PC-9 (cell line): ENCODE data around the gene NAA20. TPM values are rescaled to one million over a fixed set of nuclear protein-coding genes. Genes with fewer than 3 reads are reported as not detected.

Experiments used
- BruUV-seq: library from RNA; stranded (reverse); fragments of 400-500 nt; replicated peaks from 2 replicates; lab custom pipeline; 2021; lab: Mats Ljungman, UMichigan
- CTCF ChIA-PET: fragments of 300-600 bp; sonication (Branson Sonifier 250); formaldehyde crosslinking; loops from one replicate; lab custom pipeline; 2022; ENCODE audit warnings: antibody characterized with exemption; lab: Charles Lee
- POLR2A ChIA-PET: fragments of 300-600 bp; sonication (Branson Sonifier 250); formaldehyde crosslinking; loops from one replicate; lab custom pipeline; 2022; ENCODE audit warnings: antibody characterized with exemption; ENCODE audit not compliant: unreplicated experiment; lab: Charles Lee
- DNase-seq, 2 experiments: peaks; one replicate each; pipeline versions ENCODE4 v3.0.0 to v3.0.0-alpha.2; 2015 to 2022; ENCODE audit warnings: mixed read lengths in 1 of 2
- H2AFZ ChIP-seq: fragments of 200-600 bp; sonication (generic); 2 replicates; pipeline ENCODE4 v1.8.1; 2017; ENCODE audit warnings: antibody characterized with exemption
- H3F3A ChIP-seq: fragments of 200-600 bp; sonication (generic); 2 replicates; pipeline ENCODE4 v1.8.1; 2017; ENCODE audit warnings: antibody characterized with exemption, mild to moderate bottlenecking, low read depth; ENCODE audit not compliant: insufficient read depth
- H3K27ac ChIP-seq: fragments of 200-600 bp; sonication (generic); 2 replicates; pipeline ENCODE4 v1.6.1; 2016; ENCODE audit warnings: mixed run types
- H3K27me3 ChIP-seq: fragments of 200-600 bp; sonication (generic); 2 replicates; pipeline ENCODE4 v1.6.1; 2016; ENCODE audit warnings: low read depth, mixed run types; ENCODE audit not compliant: insufficient read depth
- H3K36me3 ChIP-seq: fragments of 200-600 bp; sonication (generic); 2 replicates; pipeline ENCODE4 v1.6.1; 2016; ENCODE audit warnings: low read depth, mixed run types
- H3K4me1 ChIP-seq: fragments of 200-600 bp; sonication (generic); replicated peaks from 2 replicates; pipeline ENCODE4 v1.6.1; 2016; ENCODE audit warnings: mixed run types; ENCODE audit not compliant: insufficient read depth
- H3K4me2 ChIP-seq: fragments of 200-600 bp; sonication (generic); 2 replicates; pipeline ENCODE4 v1.6.1; 2017; ENCODE audit warnings: mixed run types
- H3K4me3 ChIP-seq: fragments of 200-600 bp; sonication (generic); 2 replicates; pipeline ENCODE4 v1.6.1; 2016; ENCODE audit warnings: mixed run types
- H3K79me2 ChIP-seq: fragments of 200-600 bp; sonication (generic); 2 replicates; pipeline ENCODE4 v1.6.1; 2017; ENCODE audit warnings: low read depth, mixed run types
- H3K9me2 ChIP-seq: fragments of 200-600 bp; sonication (generic); 2 replicates; pipeline ENCODE4 v1.8.1; 2017; ENCODE audit warnings: mild to moderate bottlenecking; ENCODE audit not compliant: insufficient read depth
- H3K9me3 ChIP-seq: fragments of 200-600 bp; sonication (generic); 2 replicates; pipeline ENCODE4 v1.8.1; 2016; ENCODE audit warnings: low read depth; ENCODE audit not compliant: insufficient read depth
- H4K20me1 ChIP-seq: fragments of 200-600 bp; sonication (generic); 2 replicates; pipeline ENCODE4 v1.8.1; 2017; ENCODE audit not compliant: insufficient read depth
- EZH2 ChIP-seq: fragments of 200-600 bp; sonication (generic); IDR thresholded peaks from 2 replicates; pipeline ENCODE4 v1.8.0; 2017; ENCODE audit warnings: antibody characterized with exemption, low read depth
- intact Hi-C: fragments of 100-400 bp; cut with micrococcal nuclease; formaldehyde crosslinking; loops from one replicate; pipeline ENCODE4 v1.10.0; 2022; ENCODE audit not compliant: unreplicated experiment
- total RNA-seq: library from RNA; stranded (reverse); gene quantifications from 2 replicates; pipeline ENCODE4 v1.2.3, GENCODE V29; 2021
- TF ChIP-seq, protein P1 (sequence below): fragments of 200-600 bp; sonication (generic); conservative IDR thresholded peaks from 2 replicates; pipeline ENCODE4 v1.6.1; 2017; ENCODE audit warnings: mixed run types, antibody characterized with exemption, mild to moderate bottlenecking, moderate library complexity

The NAA20 gene
- total RNA-seq, 1 experiment from 2014 or later: 167 TPM

DNA sequence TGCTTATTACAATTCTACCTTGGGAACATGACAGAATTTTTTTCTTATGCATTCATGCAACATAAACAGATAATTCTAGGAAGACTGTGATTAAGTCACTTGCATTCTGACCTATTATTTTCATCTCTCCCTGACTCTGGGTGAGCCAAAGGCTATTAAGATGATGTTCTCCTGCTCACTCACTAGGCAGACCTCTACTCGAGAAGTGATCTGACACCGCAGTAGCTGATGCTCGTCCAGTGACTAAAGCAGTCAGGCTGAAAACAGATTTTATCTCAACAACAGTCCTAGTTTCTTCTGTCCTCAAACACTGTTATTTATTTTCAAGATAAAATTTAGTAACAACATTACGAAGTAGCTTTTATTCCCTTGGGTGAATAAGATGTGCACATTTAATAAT, 17.3 kb downstream of the NAA20 start:
- no peaks in the 10 kb centered on the region for H3K9me3 ChIP-seq
- BruUV-seq: no TSS peak
- H3K9me2 ChIP-seq: no peaks in the 10 kb centered on the region
- CTCF ChIA-PET: no interaction called here
- TF ChIP-seq, protein P1, sequence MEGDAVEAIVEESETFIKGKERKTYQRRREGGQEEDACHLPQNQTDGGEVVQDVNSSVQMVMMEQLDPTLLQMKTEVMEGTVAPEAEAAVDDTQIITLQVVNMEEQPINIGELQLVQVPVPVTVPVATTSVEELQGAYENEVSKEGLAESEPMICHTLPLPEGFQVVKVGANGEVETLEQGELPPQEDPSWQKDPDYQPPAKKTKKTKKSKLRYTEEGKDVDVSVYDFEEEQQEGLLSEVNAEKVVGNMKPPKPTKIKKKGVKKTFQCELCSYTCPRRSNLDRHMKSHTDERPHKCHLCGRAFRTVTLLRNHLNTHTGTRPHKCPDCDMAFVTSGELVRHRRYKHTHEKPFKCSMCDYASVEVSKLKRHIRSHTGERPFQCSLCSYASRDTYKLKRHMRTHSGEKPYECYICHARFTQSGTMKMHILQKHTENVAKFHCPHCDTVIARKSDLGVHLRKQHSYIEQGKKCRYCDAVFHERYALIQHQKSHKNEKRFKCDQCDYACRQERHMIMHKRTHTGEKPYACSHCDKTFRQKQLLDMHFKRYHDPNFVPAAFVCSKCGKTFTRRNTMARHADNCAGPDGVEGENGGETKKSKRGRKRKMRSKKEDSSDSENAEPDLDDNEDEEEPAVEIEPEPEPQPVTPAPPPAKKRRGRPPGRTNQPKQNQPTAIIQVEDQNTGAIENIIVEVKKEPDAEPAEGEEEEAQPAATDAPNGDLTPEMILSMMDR: no peak
- TF ChIP-seq EZH2: no peak
- no peaks in the 10 kb centered on the region for H3K27me3 ChIP-seq
- H3K4me2 ChIP-seq: no peak overlapping the region
- H3K36me3 ChIP-seq: peaks cover 38% of the 10 kb centered on the region
- H2AFZ ChIP-seq: no peak overlapping the region
- no peaks in the 10 kb centered on the region for H3K4me1 ChIP-seq
- H3F3A ChIP-seq: peaks cover 56% of the 10 kb centered on the region
- no peak for DNase-seq
- no peak overlapping the region for H3K4me3 ChIP-seq
- H3K79me2 ChIP-seq: peaks cover 9% of the 10 kb centered on the region; the same call in 1 of the 2 replicates
- H3K27ac ChIP-seq: no peak overlapping the region
- intact Hi-C loops: no loop called here
- H4K20me1 ChIP-seq: peaks cover 17% of the 10 kb centered on the region
- POLR2A ChIA-PET: interaction anchor here (0.6 kb wide), 1 partner anchor 9 kb away, joined by 5 read pairs; no protein-coding TSS in a partner anchor

DNA sequence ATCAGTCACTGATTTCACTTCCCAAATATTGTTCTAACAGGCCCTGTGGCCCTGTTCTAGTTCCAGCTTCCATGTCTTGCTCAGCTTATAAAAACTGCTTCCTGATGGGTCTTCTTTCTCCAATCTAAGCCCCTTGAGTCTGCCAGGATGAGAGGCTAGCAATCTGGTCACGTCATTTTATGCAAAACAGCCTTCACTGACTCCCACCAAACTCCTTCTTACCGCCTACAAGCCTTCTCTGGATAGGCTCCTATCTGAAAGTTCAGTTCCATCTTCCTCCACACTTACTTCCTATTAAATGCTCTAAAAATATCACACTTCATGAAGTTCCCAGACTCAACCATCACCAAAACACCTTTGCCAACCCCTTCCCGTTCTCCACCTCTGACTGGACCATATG, 19.6 kb downstream of the NAA20 start:
- H3K79me2 ChIP-seq: no peaks in the 10 kb centered on the region
- no TSS peak for BruUV-seq
- no peaks in the 10 kb centered on the region for H3K27me3 ChIP-seq
- POLR2A ChIA-PET: interaction anchor here (0.6 kb wide), 1 partner anchor 11 kb away, joined by 5 read pairs; no protein-coding TSS in a partner anchor
- CTCF ChIA-PET: no interaction called here
- H3K27ac ChIP-seq: no peak overlapping the region
- H3K9me2 ChIP-seq: no peaks in the 10 kb centered on the region
- no peak for DNase-seq
- no peak overlapping the region for H2AFZ ChIP-seq
- peaks cover 10% of the 10 kb centered on the region for H4K20me1 ChIP-seq
- TF ChIP-seq EZH2: no peak
- TF ChIP-seq, protein P1: no peak
- H3K9me3 ChIP-seq: no peaks in the 10 kb centered on the region
- intact Hi-C loops: no loop called here
- H3K4me1 ChIP-seq: no peaks in the 10 kb centered on the region
- H3K4me3 ChIP-seq: no peak overlapping the region
- H3K4me2 ChIP-seq: no peak overlapping the region
- peaks cover 29% of the 10 kb centered on the region; the same call in 1 of the 2 replicates for H3K36me3 ChIP-seq
- H3F3A ChIP-seq: peaks cover 39% of the 10 kb centered on the region

DNA sequence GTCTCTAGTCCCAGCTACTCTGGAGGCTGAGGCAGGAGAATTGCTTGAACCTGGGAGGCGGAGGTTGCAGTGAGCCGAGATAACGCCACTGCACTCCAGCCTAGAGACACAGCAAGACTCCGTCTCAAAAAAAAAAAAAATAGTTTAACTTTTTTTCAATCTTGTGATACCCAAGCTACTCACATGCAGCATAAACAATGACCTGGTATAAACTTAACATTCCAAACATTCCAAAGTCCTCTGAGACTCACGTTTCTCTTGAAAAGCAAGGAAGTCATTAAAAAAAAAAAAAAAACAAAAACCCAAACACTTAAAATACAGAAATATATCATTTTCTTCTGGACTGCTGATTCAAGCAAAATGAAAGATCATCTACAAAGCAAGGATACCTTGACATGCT, 20.8 kb downstream of the NAA20 start:
- no peak overlapping the region for H3K4me3 ChIP-seq
- DNase-seq: peak in 1 of 2 experiments; percentile 52
- no peaks in the 10 kb centered on the region for H3K9me2 ChIP-seq
- BruUV-seq: no TSS peak
- H3K27me3 ChIP-seq: no peaks in the 10 kb centered on the region
- no peak overlapping the region for H2AFZ ChIP-seq
- TF ChIP-seq, protein P1: no peak
- no peak for TF ChIP-seq EZH2
- peaks cover 33% of the 10 kb centered on the region for H3F3A ChIP-seq
- no peaks in the 10 kb centered on the region for H3K9me3 ChIP-seq
- H3K4me2 ChIP-seq: no peak overlapping the region
- no peaks in the 10 kb centered on the region for H3K79me2 ChIP-seq
- no peaks in the 10 kb centered on the region for H3K4me1 ChIP-seq
- ChIA-PET CTCF (interaction anchor here (0.7 kb wide), 1 partner anchor 541 kb away, joined by 4 read pairs; no protein-coding TSS in a partner anchor), POLR2A (interaction anchor here (0.9 kb wide), 1 partner anchor 15 kb away, joined by 8 read pairs; the partner anchor contains the start of genes CFAP61 and CRNKL1)
- H3K36me3 ChIP-seq: 0 out of 2 replicates have a peak, but pooled peaks cover 32% of the 10 kb centered on the region
- peaks cover 7% of the 10 kb centered on the region for H4K20me1 ChIP-seq
- H3K27ac ChIP-seq: no peak overlapping the region
- intact Hi-C loops: no loop called here
